Measurements from ENCODE around the gene ADAT1. TPM values are rescaled to one million over a fixed set of nuclear protein-coding genes. Genes with fewer than 3 reads are reported as not detected.

The ADAT1 gene
- total RNA-seq, 1 experiment from 2014 or later = 44.2 TPM

DNA sequence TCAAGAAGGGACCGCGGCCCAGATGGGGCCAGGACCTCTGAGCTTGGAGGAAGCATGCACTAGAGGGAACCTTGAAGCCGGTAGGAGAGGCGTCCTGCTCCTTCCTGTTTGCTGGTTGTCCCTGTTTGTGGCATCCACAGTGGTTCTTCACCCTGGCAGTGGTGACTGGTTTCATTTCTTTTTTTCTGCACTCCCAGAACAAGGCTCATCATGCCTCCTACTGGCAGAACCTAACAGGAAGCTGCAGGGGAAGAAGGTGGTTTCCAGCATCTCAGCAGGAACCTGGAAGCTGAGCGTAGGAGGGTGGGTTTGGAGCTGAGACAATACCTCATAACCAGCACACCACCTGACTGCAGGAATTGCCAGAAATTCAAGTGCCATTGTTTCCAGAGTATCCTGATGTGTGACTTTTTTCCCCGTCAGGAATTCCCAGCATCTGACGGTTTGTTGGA lies 72.8 kb downstream of the ADAT1 start:
- H3K9ac ChIP-seq (ENCODE audit: low read length) = no peak overlapping the region
- no peak overlapping the region for H3K4me3 ChIP-seq (replicated peaks in 1 of 2; ENCODE audit: low read depth in 1 of 2, low read length in 2 of 2)
- no peak overlapping the region for H3K27ac ChIP-seq (ENCODE audit: low read depth, low read length)
- no peak for DNase-seq (ENCODE audit: low read depth, low spot score)
- peak; percentile 73 for TF ChIP-seq RAD21 (IDR thresholded peaks at IDR 0.05; ENCODE audit: low read depth)
- no peak for TF ChIP-seq ZFX (IDR thresholded peaks at IDR 0.05)
- TF ChIP-seq, protein P1, sequence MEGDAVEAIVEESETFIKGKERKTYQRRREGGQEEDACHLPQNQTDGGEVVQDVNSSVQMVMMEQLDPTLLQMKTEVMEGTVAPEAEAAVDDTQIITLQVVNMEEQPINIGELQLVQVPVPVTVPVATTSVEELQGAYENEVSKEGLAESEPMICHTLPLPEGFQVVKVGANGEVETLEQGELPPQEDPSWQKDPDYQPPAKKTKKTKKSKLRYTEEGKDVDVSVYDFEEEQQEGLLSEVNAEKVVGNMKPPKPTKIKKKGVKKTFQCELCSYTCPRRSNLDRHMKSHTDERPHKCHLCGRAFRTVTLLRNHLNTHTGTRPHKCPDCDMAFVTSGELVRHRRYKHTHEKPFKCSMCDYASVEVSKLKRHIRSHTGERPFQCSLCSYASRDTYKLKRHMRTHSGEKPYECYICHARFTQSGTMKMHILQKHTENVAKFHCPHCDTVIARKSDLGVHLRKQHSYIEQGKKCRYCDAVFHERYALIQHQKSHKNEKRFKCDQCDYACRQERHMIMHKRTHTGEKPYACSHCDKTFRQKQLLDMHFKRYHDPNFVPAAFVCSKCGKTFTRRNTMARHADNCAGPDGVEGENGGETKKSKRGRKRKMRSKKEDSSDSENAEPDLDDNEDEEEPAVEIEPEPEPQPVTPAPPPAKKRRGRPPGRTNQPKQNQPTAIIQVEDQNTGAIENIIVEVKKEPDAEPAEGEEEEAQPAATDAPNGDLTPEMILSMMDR (IDR thresholded peaks at IDR 0.05 in 2 of 3, conservative IDR thresholded peaks at IDR 0.05 in 1 of 3; ENCODE audit: borderline replicate concordance in 1 of 3, insufficient read depth in 1 of 3, low read depth in 2 of 3, low read length in 2 of 3) = peak; percentile 55 to 65 (median 58); a peak in 5 of 6 replicates
- BruUV-seq (replicated peaks) = no TSS peak
- RAD21 ChIA-PET (ENCODE audit: low non-redundant PET in 1 of 2, low total read pairs in 2 of 2, uncharacterized antibody in 2 of 2, unreplicated experiment in 2 of 2) = no interaction called here
- POLR2A ChIA-PET = no interaction called here
- no peak overlapping the region for H2AFZ ChIP-seq (ENCODE audit: low read depth, low read length, poor library complexity, severe bottlenecking)
- peaks cover 2 to 11% of the 10 kb centered on the region in 2 experiments; a peak in 2 of 4 replicates for H3K4me1 ChIP-seq (ENCODE audit: control insufficient read depth in 1 of 2, insufficient read depth in 2 of 2, low read length in 2 of 2)
- no peaks in the 10 kb centered on the region for H3K36me3 ChIP-seq (ENCODE audit: control insufficient read depth in 1 of 2, insufficient read depth in 2 of 2, low read length in 2 of 2)
- H3K9me3 ChIP-seq (ENCODE audit: control insufficient read depth in 1 of 2, insufficient read depth in 1 of 2, low read depth in 1 of 2, low read length in 2 of 2) = no peaks in the 10 kb centered on the region
- CTCF ChIA-PET = interaction anchor here (0.6 to 2.6 kb wide), 9 partner anchors 9 to 351 kb away, joined by 3 to 12 read pairs (median 4); no protein-coding TSS in a partner anchor
- H3K27me3 ChIP-seq (ENCODE audit: insufficient read depth, low read length) = no peaks in the 10 kb centered on the region
- no peaks in the 10 kb centered on the region for H3K79me2 ChIP-seq (ENCODE audit: insufficient read depth, low read length)
- H3K4me2 ChIP-seq (ENCODE audit: low read length) = no peak overlapping the region
- intact Hi-C loops (cut with micrococcal nuclease) = loop anchor here (1.0 to 2.0 kb wide), 3 partner anchors 32 to 85 kb away; partner anchors contain the start of gene TMEM170A
- no peaks in the 10 kb centered on the region for H3K9me2 ChIP-seq (ENCODE audit: insufficient read depth)
- H4K20me1 ChIP-seq (ENCODE audit: insufficient read depth) = no peaks in the 10 kb centered on the region
- ATAC-seq = peak; percentile 38

Other genes with a start within 250 kb of the ADAT1 start
- gene CFDP1, start 189.8 kb downstream of the ADAT1 start, total RNA-seq (2021; ENCODE audit: unreplicated experiment) = 45.3 TPM
- 34.5 TPM for gene TMEM170A, start 158.6 kb downstream of the ADAT1 start, total RNA-seq (2021; ENCODE audit: unreplicated experiment)
- 17.9 TPM for gene CHST6, start 127.8 kb downstream of the ADAT1 start, total RNA-seq (2021; ENCODE audit: unreplicated experiment)
- 0.32 TPM for gene CHST5, start 87.2 kb downstream of the ADAT1 start, total RNA-seq (2021; ENCODE audit: unreplicated experiment)
- gene TMEM231, start 67.0 kb downstream of the ADAT1 start, total RNA-seq (2021; ENCODE audit: unreplicated experiment) = 9.7 TPM
- gene GABARAPL2, start 56.9 kb downstream of the ADAT1 start, total RNA-seq (2021; ENCODE audit: unreplicated experiment) = 76.9 TPM
- gene KARS1, start 24.4 kb upstream of the ADAT1 start, total RNA-seq (2021; ENCODE audit: unreplicated experiment) = 196 TPM
- gene TERF2IP, start 24.5 kb upstream of the ADAT1 start, total RNA-seq (2021; ENCODE audit: unreplicated experiment) = 36.4 TPM
- not detected for gene CPHXL2, start 53.7 kb upstream of the ADAT1 start, total RNA-seq (2021; ENCODE audit: unreplicated experiment)
- gene DUXB, start 78.2 kb upstream of the ADAT1 start, total RNA-seq (2021; ENCODE audit: unreplicated experiment) = not detected
- not detected for gene CPHXL, start 103.2 kb upstream of the ADAT1 start, total RNA-seq (2021; ENCODE audit: unreplicated experiment)